ENCODE measurements around the gene CACUL1.
"Not testable (repeated sequence)": the region's sequence is repeated elsewhere in the genome, so short reads cannot be mapped to it uniquely, and the experiment has no call there.

CACUL1 gene

DNA sequence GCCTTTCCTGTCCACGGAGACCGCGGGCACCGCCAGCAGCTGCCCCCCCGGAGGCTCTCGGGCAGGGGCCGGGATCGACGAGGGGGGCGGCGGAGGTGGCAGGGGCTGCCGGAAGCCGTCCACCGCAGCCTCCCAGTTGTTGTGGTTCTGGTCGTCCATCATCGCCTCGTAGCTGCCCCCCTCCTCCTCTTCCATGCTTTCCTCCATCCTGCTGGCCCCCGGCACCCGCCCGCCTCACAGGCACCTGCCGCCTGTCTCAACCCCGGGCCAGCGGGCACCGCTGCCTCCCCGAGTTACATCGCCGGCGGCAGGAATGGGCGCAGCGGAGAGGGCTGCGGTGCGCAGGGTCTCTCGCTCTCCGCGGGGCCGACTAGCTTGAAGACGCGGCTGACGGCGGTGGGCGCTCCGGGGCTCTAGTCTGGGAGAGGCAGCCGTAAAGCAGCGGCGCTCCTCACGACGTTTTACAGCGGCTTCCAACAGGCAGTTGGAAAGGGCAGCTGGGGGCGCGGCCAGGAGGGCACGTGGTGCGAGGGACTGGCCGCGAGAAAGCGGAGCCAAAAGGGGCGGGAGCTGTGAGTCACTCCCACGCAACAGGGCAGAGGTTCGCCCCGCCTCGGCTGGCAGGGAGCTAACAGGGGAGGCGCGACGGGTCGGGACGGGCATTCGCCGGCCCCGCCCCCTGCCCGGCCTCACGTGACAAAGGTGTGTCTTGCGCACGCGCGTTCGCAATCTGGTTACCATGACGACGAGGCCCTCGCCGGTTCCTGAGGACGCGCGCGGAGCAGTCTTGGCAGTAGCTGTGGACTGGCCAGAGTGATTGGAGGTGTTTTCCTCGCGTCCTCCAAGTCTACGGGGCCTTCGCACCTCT, at the start of gene CACUL1:
Gene CACUL1, minus strand, starts transcription at position 415 of the 868 bp plus-strand sequence. Its CDS starts 208 bp downstream, at position 207.
- peak; percentile 100 for DNase-seq

DNA sequence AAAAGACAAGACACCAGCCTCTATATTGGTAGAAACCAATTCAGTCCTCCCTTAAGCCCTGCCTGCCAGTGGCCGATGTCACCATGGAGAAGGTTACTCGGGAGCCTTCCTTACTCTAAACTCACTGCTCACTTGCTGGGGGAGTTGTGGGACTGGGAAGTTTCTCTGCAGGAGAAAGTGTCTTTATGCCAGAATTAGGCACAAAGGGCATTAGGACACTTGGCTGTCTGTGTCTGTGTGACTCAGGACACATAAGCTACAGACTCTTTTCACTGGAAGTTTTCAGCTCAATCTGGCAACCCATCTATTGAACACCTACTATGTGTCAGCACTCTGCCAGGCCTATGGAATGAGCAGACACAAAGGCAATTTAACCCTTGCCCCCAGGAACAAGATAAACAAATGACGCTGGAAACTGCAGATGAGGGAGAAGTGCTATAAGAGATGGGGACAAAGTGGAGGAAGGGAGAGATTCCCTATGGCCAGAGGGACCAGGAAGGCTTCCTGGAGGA, 49.5 kb upstream of the CACUL1 start:
- DNase-seq = no peak

DNA sequence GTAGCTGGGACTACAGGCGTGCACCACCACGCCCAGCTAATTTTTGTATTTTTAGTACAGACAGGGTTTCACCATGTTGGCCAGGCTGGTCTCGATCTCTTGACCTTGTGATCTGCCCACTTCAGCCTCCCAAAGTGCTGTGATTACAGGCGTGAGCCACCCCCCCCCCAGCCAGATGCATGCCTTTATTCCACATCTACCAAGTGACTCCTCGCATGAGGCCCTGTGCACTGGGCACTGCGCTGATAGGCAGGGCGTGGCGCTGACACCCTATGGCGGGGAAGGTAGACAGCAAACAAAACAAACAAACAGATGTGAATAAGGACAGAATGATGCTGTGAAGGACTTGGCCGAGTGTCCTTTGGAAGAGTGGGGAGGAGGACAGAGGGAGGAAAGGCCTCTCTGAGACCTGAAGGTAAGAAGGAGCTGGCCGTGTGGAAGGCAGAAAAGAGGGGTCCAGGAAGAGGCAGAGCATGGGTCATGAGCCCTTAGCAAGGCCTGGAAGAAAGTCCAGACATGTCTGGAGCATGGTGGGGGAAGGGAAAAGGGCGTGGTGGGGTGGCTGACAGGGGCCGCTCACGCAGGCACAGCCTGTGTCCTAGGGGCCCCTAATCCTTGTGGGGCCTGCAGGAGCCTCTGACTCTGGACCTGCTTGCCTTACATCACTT, 47.5 kb upstream of the CACUL1 start:
- DNase-seq = no peak

DNA sequence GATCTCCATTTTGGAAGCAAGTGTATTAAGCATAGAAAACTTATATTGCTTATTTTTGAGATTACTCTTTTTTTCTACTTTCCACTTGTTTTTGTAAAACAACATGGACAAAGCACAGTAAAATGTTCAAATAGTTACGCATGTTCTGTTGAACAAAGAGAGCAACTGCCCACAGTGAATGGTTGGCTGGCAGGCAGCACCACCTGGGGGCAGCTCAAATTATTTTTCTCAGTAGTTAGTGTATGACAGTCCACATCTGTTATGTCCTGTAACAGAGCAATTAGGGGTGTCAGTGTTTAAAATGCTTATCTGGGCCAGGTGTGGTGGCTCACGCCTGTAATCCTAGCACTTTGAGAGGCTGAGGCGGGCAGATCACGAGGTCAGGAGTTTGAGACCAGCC, 46.1 kb upstream of the CACUL1 start:
- DNase-seq = no peak

GRCh38 chr10:118799777-118800176, 45.0 kb upstream of the CACUL1 start:
- no peak for DNase-seq

DNA sequence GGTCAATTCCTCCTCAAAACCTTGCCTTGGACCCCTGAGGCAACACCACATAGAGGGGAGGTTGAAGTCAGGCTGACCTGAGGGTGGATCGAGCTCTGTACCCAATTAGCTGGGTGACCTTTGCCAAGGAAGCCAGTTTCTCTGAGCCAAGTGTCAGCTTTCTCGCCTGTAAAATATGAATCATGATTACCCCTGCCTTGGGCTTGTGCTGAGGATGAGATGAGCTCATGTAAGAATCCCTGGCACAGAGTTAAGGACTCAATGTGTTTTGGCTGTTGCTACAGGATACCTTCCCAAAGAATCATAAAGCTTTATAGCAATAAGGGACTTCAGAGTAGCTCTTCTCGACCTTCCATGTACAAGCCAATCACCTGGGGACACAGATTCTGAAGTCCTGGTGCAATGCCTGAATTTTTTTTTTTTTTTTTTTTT, 43.5 kb upstream of the CACUL1 start:
- peak; percentile 68 for DNase-seq

GRCh38 chr10:118794971-118795370, 40.2 kb upstream of the CACUL1 start:
- DNase-seq = not testable (repeated sequence)

GRCh38 chr10:118793545-118793944, 38.8 kb upstream of the CACUL1 start:
- no peak for DNase-seq

GRCh38 chr10:118792526-118792925, 37.8 kb upstream of the CACUL1 start:
- no peak for DNase-seq

DNA sequence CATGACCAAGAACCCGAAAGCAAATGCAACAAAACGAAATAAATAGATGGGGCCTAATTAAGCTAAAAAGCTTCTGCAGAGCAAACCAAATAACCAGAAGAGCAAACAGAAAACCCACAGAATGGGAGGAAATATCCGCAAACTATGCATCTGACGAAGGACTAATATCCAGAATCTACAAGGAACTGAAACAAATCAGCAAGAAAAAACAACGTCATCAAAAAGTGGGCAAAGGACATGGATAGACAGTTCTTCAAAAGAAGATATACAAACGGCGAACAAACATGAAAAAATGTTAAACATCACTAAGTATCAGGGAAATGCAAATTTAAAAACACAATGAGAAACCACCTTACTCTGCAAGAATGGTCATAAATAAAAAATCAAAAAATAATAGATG, 35.3 kb upstream of the CACUL1 start:
- no peak for DNase-seq

- no peak for DNase-seq
Measured at GRCh38 chr10:118785551-118785950, 30.8 kb upstream of the CACUL1 start.

DNA sequence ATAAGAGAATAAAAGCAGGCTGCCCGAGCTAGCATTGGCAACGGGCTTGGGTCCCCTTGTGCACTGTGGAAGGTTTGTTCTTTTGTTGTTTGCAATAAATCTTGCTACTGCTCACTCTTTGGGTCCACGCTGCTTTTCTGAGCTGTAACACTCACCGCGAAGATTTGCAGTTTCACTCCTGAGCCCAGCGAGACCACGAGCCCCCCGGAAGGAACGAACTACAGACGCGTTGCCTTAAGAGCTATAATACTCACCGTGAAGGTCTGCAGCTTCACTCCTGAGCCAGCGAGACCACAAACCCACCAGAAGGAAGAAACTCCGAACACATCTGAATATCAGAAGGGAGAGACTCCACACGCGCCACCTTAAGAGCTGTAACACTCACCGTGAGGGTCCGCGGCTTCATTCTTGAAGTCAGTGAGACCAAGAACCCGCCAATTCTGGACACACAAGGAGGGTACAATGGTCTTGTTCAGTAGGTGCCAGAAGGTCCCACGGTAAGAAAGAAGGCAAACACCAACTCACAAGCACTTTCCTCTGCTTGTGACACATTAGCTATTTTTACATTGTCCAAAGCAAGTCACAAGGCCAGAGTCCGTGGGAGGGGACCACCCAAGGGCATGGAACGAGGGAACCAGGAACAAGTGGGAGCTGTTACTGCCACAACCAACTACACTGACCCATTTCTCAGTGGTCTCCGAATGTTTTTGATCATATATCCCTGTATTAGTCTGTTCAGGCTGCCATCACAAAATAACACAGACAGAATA, 29.2 kb upstream of the CACUL1 start:
- DNase-seq = no peak

DNA sequence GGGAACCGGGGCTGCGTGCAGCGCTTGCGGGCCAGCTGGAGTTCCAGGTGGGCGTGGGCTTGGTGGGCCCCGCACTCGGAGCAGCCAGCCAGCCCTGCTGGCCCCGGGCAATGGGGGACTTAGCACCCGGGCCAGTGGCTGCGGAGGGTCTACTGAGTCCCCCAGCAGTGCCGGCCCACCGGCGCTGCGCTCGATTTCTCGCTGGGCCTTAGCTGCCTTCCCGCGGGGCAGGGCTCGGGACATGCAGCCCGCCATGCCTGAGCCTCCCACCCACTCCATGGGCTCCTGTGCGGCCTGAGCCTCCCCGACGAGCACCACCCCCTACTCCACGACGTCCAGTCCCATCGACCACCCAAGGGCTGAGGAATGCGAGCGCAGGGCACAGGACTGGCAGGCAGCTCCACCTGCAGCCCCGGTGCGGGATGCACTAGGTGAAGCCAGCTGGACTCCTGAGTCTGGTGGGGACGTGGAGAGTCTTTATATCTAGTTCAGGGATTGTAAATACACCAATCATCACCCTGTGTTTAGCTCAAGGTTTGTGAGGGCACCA, 28.2 kb upstream of the CACUL1 start:
- DNase-seq = not testable (repeated sequence)

DNA sequence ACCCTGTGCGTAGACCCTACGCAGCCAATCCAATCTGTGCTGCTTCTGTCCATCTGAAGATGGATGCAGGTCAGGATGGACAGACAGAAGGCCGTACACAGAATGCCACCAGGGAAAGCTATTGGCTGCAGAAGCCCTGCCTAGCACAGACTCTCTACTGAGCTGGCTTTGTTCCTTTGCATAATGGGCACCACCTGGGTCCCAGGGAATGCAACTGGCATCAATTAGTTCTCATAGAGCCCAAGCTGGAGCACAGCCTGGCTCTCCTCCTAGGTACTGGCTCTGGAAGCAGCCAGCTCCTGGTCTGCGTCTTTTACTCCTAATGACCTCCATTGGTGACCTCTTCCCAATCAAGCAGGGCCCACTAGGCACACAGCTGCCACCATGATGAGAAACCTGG, 26.8 kb upstream of the CACUL1 start:
- DNase-seq = no peak

DNA sequence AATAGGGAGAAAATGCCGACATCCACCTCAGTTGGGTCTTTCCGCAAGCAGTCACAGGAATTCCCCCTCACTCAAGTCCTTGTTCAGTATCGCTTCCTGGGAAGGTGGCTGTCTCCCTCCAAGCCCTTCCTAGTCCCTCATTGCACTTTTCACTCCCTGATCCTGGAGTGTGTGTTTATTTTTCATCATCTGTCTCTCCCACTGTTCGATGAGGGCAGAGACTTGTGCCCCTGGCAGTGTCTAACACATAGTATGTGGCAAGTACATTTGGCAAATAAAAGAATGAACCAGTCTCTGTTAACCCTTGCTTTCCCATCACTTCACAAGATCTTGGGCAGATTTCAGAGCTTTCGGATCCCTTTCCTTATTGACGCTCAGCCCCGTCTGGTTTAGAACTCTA, 24.0 kb upstream of the CACUL1 start:
- no peak for DNase-seq

GRCh38 chr10:118776960-118777359, 22.2 kb upstream of the CACUL1 start:
- DNase-seq = no peak

DNA sequence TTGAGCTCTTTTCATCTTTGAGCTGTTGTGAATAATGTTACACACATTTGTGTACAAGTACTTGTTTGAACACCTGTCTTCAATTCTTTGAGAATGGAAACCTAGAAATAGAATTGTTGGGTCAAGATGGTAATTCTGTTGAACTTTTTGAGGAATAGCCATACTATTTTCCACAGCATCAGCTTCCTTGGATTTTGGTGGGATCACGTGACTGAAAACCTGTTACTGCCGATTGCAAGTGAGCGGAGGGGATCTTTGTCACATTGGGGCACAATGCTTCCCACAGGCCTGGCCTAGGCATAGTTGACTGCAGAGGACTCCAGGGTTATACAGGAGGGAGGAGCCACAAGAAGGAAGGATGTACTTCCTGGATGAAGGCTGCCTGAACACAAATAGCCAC, 21.3 kb upstream of the CACUL1 start:
- no peak for DNase-seq

DNA sequence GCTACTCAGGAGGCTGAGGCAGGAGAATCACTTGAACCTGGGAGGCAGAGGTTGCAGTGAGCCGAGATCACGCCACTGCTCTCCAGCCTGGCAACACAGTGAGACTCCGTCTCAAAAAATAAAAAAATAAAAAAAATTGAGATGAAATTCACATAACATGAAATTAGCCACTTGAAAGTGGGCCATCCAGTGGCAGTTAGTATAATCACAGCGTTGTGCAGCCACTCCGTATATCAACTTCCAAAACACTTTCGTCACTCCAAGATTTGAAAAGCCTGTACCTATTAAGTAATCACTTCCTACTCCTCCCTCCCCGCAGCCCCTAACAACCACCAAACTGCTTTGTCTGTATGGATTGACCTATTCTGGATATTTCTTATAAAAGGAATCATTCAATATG, 20.7 kb upstream of the CACUL1 start:
- DNase-seq = no peak

- DNase-seq = no peak
Measured at GRCh38 chr10:118773041-118773440, 18.3 kb upstream of the CACUL1 start.

GRCh38 chr10:118771976-118772375, 17.2 kb upstream of the CACUL1 start:
- DNase-seq = no peak

DNA sequence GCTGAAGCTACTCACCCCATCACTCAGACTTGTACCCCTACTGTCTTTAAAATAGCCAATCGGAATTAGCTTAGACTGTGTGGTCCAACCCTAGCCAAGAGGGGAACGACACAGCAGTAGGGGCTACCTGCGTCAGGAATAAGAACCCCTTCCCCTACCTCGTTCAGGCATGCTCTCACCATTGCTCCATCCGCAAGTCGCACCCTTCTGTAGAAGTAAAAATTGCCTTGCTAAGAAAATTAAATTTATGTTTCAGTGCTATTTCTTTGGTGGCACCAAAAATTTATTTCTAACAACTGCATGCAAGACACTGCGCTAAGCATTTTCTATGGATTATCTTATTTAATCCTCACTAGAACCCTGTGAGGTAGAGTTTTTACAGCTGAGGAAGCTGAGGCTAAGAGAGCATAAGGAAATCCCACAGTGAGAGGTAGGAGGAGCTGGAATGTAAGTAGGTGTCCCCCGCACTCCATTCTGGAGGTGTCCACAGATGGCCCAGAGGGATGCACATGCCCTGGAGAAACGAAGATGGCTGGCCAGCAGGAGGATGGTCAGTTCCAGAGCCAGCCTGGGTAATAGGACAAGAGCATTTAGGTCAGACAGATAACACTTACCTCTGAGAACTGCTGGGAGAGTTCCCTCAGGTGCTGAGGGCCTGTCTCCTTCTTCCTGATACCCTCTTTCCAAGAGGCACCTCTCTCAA, 15.3 kb upstream of the CACUL1 start:
- no peak for DNase-seq

All from right hindlimb (tissue), 1 donor.